SU-DHL-6 (cell line): Measurements from ENCODE around the gene RNF146.

Source experiments
- H2AFZ ChIP-seq: fragments of 200-600 bp; sonication (generic); 2 replicates; pipeline ENCODE4 v1.6.1; 2014; ENCODE audit warnings: low read depth, mild to moderate bottlenecking, moderate library complexity, mixed read lengths, antibody characterized with exemption, low read length; ENCODE audit not compliant: severe bottlenecking
- H3F3A ChIP-seq: fragments of 200-600 bp; shearing (Covaris generic); 2 replicates; pipeline ENCODE4 v1.6.0; 2016; ENCODE audit warnings: antibody characterized with exemption, mild to moderate bottlenecking; ENCODE audit not compliant: insufficient read depth
- H3K27ac ChIP-seq: fragments of 200-600 bp; sonication (generic); 2 replicates; pipeline ENCODE4 v1.5.1; 2016; ENCODE audit warnings: low read depth, mild to moderate bottlenecking, low read length, moderate library complexity, mixed read lengths
- H3K27me3 ChIP-seq: fragments of 200-600 bp; sonication (generic), shearing (Covaris generic); 2 replicates; pipeline ENCODE4 v1.6.0; 2014; ENCODE audit warnings: mild to moderate bottlenecking, low read length
- H3K36me3 ChIP-seq: fragments of 200-600 bp; sonication (generic); 2 replicates; pipeline ENCODE4 v1.6.1; 2014; ENCODE audit warnings: mild to moderate bottlenecking, low read length, mixed read lengths
- H3K4me2 ChIP-seq: fragments of 300-600, 200-600 bp; shearing (Covaris generic), sonication (generic); 2 replicates; pipeline ENCODE4 v1.6.0; 2014; ENCODE audit warnings: low read length, low read depth, mild to moderate bottlenecking; ENCODE audit not compliant: poor library complexity, severe bottlenecking
- H3K4me3 ChIP-seq: fragments of 200-600 bp; sonication (generic); 2 replicates; pipeline ENCODE4 v1.5.1; 2014; ENCODE audit warnings: antibody characterized with exemption, low read length, mild to moderate bottlenecking, mixed read lengths; ENCODE audit not compliant: insufficient read depth, poor library complexity, severe bottlenecking
- H3K79me2 ChIP-seq: fragments of 200-600 bp; sonication (generic); 2 replicates; pipeline ENCODE4 v1.6.1; 2014; ENCODE audit warnings: mild to moderate bottlenecking, low read length, moderate library complexity; ENCODE audit not compliant: insufficient read depth
- H3K9ac ChIP-seq: fragments of 200-600 bp; sonication (generic); 2 replicates; pipeline ENCODE4 v1.7.0; 2014; ENCODE audit warnings: mild to moderate bottlenecking, low read length
- H3K9me2 ChIP-seq: fragments of 200-600 bp; sonication (generic); replicated peaks from 2 replicates; pipeline ENCODE4 v1.6.1; 2014; ENCODE audit warnings: low read length; ENCODE audit not compliant: insufficient read depth
- H3K9me3 ChIP-seq: fragments of 200-600 bp; sonication (generic); 2 replicates; pipeline ENCODE4 v1.6.1; 2014; ENCODE audit warnings: low read length, mixed read lengths; ENCODE audit not compliant: insufficient read depth
- H4K20me1 ChIP-seq: fragments of 200-600 bp; sonication (generic); 2 replicates; pipeline ENCODE4 v1.6.1; 2014; ENCODE audit warnings: low read depth, mild to moderate bottlenecking, antibody characterized with exemption, low read length, moderate library complexity, mixed read lengths
- CTCF ChIP-seq: fragments of 200-600 bp; sonication (generic); IDR thresholded peaks from one replicate; pipeline ENCODE4 v1.5.1; 2017; ENCODE audit warnings: antibody characterized with exemption, mild to moderate bottlenecking, low read length, moderate library complexity; ENCODE audit not compliant: insufficient read depth, poor library complexity, severe bottlenecking
- EZH2phosphoT487 ChIP-seq: fragments of 200-600 bp; sonication (generic), shearing (Covaris generic); conservative IDR thresholded peaks from 2 replicates; pipeline ENCODE4 v1.6.1; 2018; ENCODE audit warnings: mild to moderate bottlenecking, antibody characterized with exemption, low read length, moderate library complexity, mixed read lengths

RNF146 gene

GRCh38 chr6:127302728-127303660 is 36.3 kb downstream of the RNF146 start:
- no peak overlapping the region; the same call in 1 of the 2 replicates for H3K27ac ChIP-seq
- H3K36me3 ChIP-seq, result peaks cover 2% of the 10 kb centered on the region; the same call in 1 of the 2 replicates
- no peak overlapping the region for H2AFZ ChIP-seq
- peak; percentile 78 for TF ChIP-seq CTCF
- no peak for TF ChIP-seq EZH2phosphoT487
- no peak overlapping the region for H3K4me3 ChIP-seq
- H4K20me1 ChIP-seq, result no peaks in the 10 kb centered on the region; the same call in 1 of the 2 replicates
- H3K9ac ChIP-seq, result no peak overlapping the region
- H3K9me3 ChIP-seq, result no peaks in the 10 kb centered on the region
- H3K9me2 ChIP-seq, result no peaks in the 10 kb centered on the region
- 0 out of 2 replicates have a peak, but pooled peaks cover 4% of the 10 kb centered on the region for H3F3A ChIP-seq
- no peaks in the 10 kb centered on the region for H3K27me3 ChIP-seq
- peaks cover 35% of the 10 kb centered on the region for H3K79me2 ChIP-seq
- no peak overlapping the region for H3K4me2 ChIP-seq

- Histone ChIP-seq H3K79me2 (peaks cover 43% of the 10 kb centered on the region), H3K27me3 (no peaks in the 10 kb centered on the region), H3K9ac (no peak overlapping the region), H3K4me3 (no peak overlapping the region), H4K20me1 (no peaks in the 10 kb centered on the region; the same call in 1 of the 2 replicates), H2AFZ (no peak overlapping the region), H3K36me3 (peaks cover 3% of the 10 kb centered on the region; the same call in 1 of the 2 replicates), H3K27ac (no peak overlapping the region), H3F3A (0 out of 2 replicates have a peak, but pooled peaks cover 4% of the 10 kb centered on the region), H3K9me2 (no peaks in the 10 kb centered on the region), H3K9me3 (no peaks in the 10 kb centered on the region), H3K4me2 (no peak overlapping the region)
- TF ChIP-seq CTCF, result no peak
- TF ChIP-seq EZH2phosphoT487, result no peak
Measured at GRCh38 chr6:127303917-127304316, 37.3 kb downstream of the RNF146 start.

- Histone ChIP-seq H3K27me3 (no peaks in the 10 kb centered on the region), H3F3A (0 out of 2 replicates have a peak, but pooled peaks cover 4% of the 10 kb centered on the region), H2AFZ (no peak overlapping the region), H3K27ac (no peak overlapping the region), H3K79me2 (peaks cover 52% of the 10 kb centered on the region), H4K20me1 (no peaks in the 10 kb centered on the region; the same call in 1 of the 2 replicates), H3K4me3 (no peak overlapping the region), H3K9ac (no peak overlapping the region), H3K9me2 (no peaks in the 10 kb centered on the region), H3K9me3 (no peaks in the 10 kb centered on the region), H3K36me3 (peaks cover 5% of the 10 kb centered on the region; the same call in 1 of the 2 replicates), H3K4me2 (no peak overlapping the region)
- TF ChIP-seq EZH2phosphoT487 (no peak), CTCF (no peak)
Measured at GRCh38 chr6:127305741-127306140, 39.1 kb downstream of the RNF146 start.
